GM12878 (cell line): ENCODE data around the gene WWP2. TPM values are rescaled to one million over a fixed set of nuclear protein-coding genes. Genes with fewer than 3 reads are reported as not detected.

Source experiments
- ATAC-seq: fragments of 200-7000 bp; cut with Tn5 transposase; 3 replicates; pipeline ENCODE4 v1.9.1; 2020; ENCODE audit warnings: mild to moderate bottlenecking, moderate library complexity
- BruUV-seq: library from RNA; stranded (reverse); fragments of 400-500 nt; replicated peaks from 2 replicates; lab custom pipeline; 2021; lab: Mats Ljungman, UMichigan
- CTCF ChIA-PET: fragments of 300-600 bp; sonication (Branson Sonifier 250); formaldehyde crosslinking; extraction: SDS; loops from one replicate; lab custom pipeline; 2021; ENCODE audit warnings: inconsistent platforms; lab: Yijun Ruan, JAX
- POLR2A ChIA-PET: fragments of 350-600 bp; formaldehyde crosslinking; extraction: SDS; loops from one replicate; lab custom pipeline; 2021; ENCODE audit warnings: inconsistent platforms; lab: Charles Lee
- RAD21 ChIA-PET: fragments of 300-600 bp; sonication (Branson Sonifier 250); formaldehyde crosslinking; loops from one replicate; lab custom pipeline; 2023; ENCODE audit warnings: antibody characterized with exemption; ENCODE audit not compliant: unreplicated experiment; lab: Charles Lee
- SMC1A ChIA-PET: fragments of 300-600 bp; sonication (Branson Sonifier 250); formaldehyde crosslinking; loops from one replicate; lab custom pipeline; 2023; ENCODE audit not compliant: unreplicated experiment, uncharacterized antibody; lab: Charles Lee
- DNase-seq: peaks from one replicate; pipeline ENCODE4 v3.0.0-alpha.2; 2011; ENCODE audit warnings: low read depth, low spot score
- FAIRE-seq: peaks from 3 replicates; lab custom pipeline; 2011; peaks lifted over from hg19 to GRCh38; lab: Jason Lieb, UNC
- H2AFZ ChIP-seq: 2 replicates; pipeline ENCODE4 v1.6.0; 2011; ENCODE audit warnings: low read depth, low read length, control low read depth; ENCODE audit not compliant: control insufficient read depth
- H3K27ac ChIP-seq: 2 replicates; pipeline ENCODE4 v1.5.1; 2011; ENCODE audit warnings: control low read depth; ENCODE audit not compliant: control insufficient read depth, insufficient read depth
- H3K27me3 ChIP-seq, 2 experiments: replicated peaks in 1 of 2; 2 replicates each; pipeline versions ENCODE4 v1.6.0 to v1.6.1; 2011; ENCODE audit warnings: low read length in 1 of 2; ENCODE audit not compliant: control insufficient read depth in 2 of 2, insufficient read depth in 2 of 2
- H3K36me3 ChIP-seq, 2 experiments: 2 replicates each; pipeline ENCODE4 v1.5.1; 2011; ENCODE audit warnings: low read length in 1 of 2; ENCODE audit not compliant: control insufficient read depth in 2 of 2, insufficient read depth in 2 of 2
- H3K4me1 ChIP-seq: 2 replicates; pipeline ENCODE4 v1.6.1; 2011; ENCODE audit warnings: mild to moderate bottlenecking, low read length, moderate library complexity, mixed read lengths; ENCODE audit not compliant: control insufficient read depth, insufficient read depth
- H3K4me2 ChIP-seq: 2 replicates; pipeline ENCODE4 v1.6.0; 2011; ENCODE audit warnings: control low read depth; ENCODE audit not compliant: control insufficient read depth, insufficient read depth
- H3K4me3 ChIP-seq: fragments of 200-600 bp; sonication (generic); 2 replicates; pipeline ENCODE4 v1.5.1; 2016
- H3K79me2 ChIP-seq: 2 replicates; pipeline ENCODE4 v1.6.0; 2011; ENCODE audit warnings: low read length; ENCODE audit not compliant: control insufficient read depth, insufficient read depth
- H3K9ac ChIP-seq: 2 replicates; pipeline ENCODE4 v1.8.0; 2011; ENCODE audit warnings: low read length, control low read depth, mixed read lengths; ENCODE audit not compliant: control insufficient read depth, insufficient read depth
- H3K9me3 ChIP-seq: replicated peaks from 3 replicates; pipeline ENCODE4 v1.5.1; 2011; ENCODE audit warnings: mild to moderate bottlenecking, low read length; ENCODE audit not compliant: control insufficient read depth, insufficient read depth
- H4K20me1 ChIP-seq: 2 replicates; pipeline ENCODE4 v1.6.0; 2011; ENCODE audit not compliant: control insufficient read depth, insufficient read depth
- ESRRA ChIP-seq: IDR thresholded peaks from 2 replicates; pipeline ENCODE4 v1.6.1; 2012; ENCODE audit warnings: mild to moderate bottlenecking, low read length, improper control_type of control experiment
- STAT1 ChIP-seq: fragments of 450-650 bp; conservative IDR thresholded peaks from 2 replicates; pipeline ENCODE4 v1.6.1; 2014; ENCODE audit warnings: antibody characterized with exemption, mild to moderate bottlenecking
- ZNF24 ChIP-seq: fragments of 450-650 bp; IDR thresholded peaks from 2 replicates; pipeline ENCODE4 v1.6.1; 2017; ENCODE audit warnings: antibody characterized with exemption, mild to moderate bottlenecking
- WGBS: methylation state at CpG from one replicate; pipeline ENCODE4 v1.1.6; 2016; ENCODE audit warnings: low lambda C conversion rate; ENCODE audit not compliant: insufficient replicate concordance, insufficient coverage; ENCODE audit errors: missing lambda C conversion rate; 5-methylcytosine and 5-hydroxymethylcytosine counted together
- in situ Hi-C: fragments of 300-500 bp; cut with MboI; formaldehyde crosslinking; loops from 9 replicates; pipeline ENCODE4 v1.14.3; 2018; ENCODE audit warnings: mixed read lengths
- intact Hi-C: fragments of 100-400 bp; cut with micrococcal nuclease; formaldehyde crosslinking; loops from one replicate; pipeline ENCODE4 v1.14.2; 2022; ENCODE audit not compliant: unreplicated experiment
- polyA plus RNA-seq, 11 experiments: library from polyadenylated mRNA; depleted of rRNA in 4 of 11; unstranded in 6 of 11; stranded (reverse) in 5 of 11; fragments of >200 nt; fragmentation: Nextera tagmentation in 4 of 11; fragmentation: Illumina TruSeq in 1 of 11; extraction: Ambion mirVana in 4 of 11; extraction: Trizol in 1 of 11; gene quantifications; 1 replicate in 1 of 11; 2 replicates in 10 of 11; pipeline versions ENCODE4 v1.2.1 to v1.2.3, GENCODE V29; 2011 to 2016; ENCODE audit warnings: inconsistent platforms in 2 of 11, missing spikeins in 2 of 11, low read depth in 1 of 11
- total RNA-seq, 4 experiments: library from RNA; depleted of rRNA in 3 of 4; stranded (reverse); fragments of >200 nt in 3 of 4; fragmentation: Illumina TruSeq in 1 of 4; extraction: Trizol in 1 of 4; gene quantifications; 2 replicates each; pipeline versions ENCODE4 v1.2.1 to v1.2.3, GENCODE V29; 2013 to 2021
- TF ChIP-seq, protein P1 (sequence below): fragments of 150-350 bp; IDR thresholded peaks from 2 replicates; pipeline ENCODE4 v1.6.1; 2016; ENCODE audit warnings: low read depth, low read length
- TF ChIP-seq, protein P2 (sequence below): fragments of 450-650 bp; IDR thresholded peaks from 2 replicates; pipeline ENCODE4 v1.6.1; 2018; ENCODE audit warnings: mild to moderate bottlenecking, low read depth, moderate library complexity; ENCODE audit not compliant: partially characterized antibody
- TF ChIP-seq, protein P3 (sequence below): fragments of 450-650 bp; IDR thresholded peaks from 2 replicates; pipeline ENCODE4 v1.6.1; 2017; ENCODE audit warnings: mild to moderate bottlenecking, moderate library complexity

WWP2 gene
- total and polyA plus RNA-seq, 10 of the 15 experiments (the other 5 are each of a cell fraction or from before 2014, with no cell fraction given): 2.8 to 47.0 (median 23.8) TPM

DNA sequence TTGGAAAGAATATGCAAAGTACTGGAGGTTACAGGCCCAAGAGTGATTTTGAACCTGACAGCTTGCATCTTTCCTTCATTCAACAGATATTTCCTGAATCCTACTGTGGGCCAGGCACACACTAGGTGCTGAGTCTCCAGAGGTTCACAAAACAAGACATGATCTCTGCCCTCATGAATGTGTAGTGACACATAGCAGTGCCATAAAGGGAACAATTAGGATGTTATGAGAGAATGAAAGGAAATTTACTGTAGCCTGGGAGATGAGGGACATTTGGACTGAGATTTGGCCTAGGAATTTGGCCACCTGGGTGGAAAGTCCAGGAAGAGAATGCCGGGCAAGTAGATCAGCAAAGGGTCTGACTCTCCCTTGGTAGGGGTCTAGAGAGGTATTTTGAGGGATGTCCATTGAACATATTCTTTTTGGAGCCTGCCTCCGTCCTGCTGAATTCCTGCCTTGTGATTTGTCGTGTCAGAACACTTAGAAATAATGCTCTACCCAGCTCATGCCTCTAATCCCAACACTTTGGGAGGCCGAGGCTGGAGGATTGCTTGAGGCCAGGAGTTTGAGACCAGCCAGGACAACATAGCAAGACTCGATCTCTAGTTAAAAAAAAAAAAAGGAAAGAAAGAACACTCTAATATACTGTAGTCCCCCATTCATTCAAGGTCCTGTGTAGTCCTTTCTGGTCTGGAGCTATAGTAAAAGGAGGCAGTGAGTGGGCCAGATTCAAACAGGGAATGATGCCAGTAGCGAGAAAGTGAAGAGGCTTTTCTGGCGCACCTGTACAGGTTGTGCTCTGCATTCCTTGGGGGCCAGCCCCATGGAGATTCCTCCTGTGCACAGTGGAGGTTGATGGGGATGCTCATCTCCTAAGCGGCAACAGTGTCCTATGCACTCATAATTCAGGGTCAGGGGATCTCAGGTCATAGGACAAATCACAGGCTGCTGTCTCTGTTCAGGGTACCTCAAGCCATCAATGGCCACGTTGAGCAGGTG lies 98.4 kb downstream of the WWP2 start (continued):
- TF ChIP-seq STAT1 (no peak), ZNF24 (no peak)

DNA sequence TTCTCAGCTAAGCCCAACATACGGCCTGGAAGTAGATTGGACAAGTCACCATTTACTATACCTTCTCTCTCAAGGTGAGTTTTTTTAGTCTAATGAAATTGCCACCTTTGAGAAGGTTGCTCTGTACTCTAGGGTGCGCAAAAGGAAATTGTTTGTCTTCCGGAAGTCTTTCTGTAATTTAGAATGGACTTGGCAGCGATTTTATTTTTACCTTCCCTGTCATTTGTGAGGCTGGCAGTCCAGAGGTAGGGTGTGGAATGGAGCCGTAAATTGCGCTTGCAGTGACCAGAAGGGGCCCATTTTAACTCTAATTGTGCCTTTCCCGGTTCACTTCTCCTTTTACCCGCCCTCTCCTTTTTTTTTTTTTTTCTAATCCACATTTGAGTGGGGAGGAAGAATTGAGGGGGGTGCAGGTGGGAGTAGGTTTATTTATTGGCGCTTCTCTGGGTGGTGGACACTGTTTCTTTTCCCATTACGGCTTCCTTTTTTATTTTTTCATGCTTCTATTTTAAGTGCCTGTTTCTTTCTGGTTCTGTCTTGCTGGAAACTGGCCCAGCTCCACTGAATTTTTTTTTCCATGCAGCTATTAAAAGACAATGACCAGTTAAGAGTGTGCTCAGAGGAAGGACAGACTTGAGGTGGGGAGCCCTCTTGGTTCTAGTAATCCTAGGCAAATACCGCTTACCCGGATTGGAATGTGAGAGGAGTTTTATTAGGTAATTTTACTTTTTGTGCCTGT lies 99.3 kb downstream of the WWP2 start:
- H3K9ac ChIP-seq: no peak overlapping the region
- H3K4me3 ChIP-seq: no peak overlapping the region
- in situ Hi-C loops (no loop called here), intact Hi-C loops (no loop called here)
- CTCF ChIA-PET: interaction anchor here (1.5 kb wide), 1 partner anchor 10 kb away, joined by 3 read pairs; no protein-coding TSS in a partner anchor
- DNase-seq: no peak
- no peak for FAIRE-seq
- no peaks in the 10 kb centered on the region for H3K27me3 ChIP-seq
- H2AFZ ChIP-seq: no peak overlapping the region
- no peaks in the 10 kb centered on the region for H3K4me1 ChIP-seq
- H3K9me3 ChIP-seq: no peaks in the 10 kb centered on the region
- H3K27ac ChIP-seq: no peak overlapping the region
- TF ChIP-seq, protein P1, sequence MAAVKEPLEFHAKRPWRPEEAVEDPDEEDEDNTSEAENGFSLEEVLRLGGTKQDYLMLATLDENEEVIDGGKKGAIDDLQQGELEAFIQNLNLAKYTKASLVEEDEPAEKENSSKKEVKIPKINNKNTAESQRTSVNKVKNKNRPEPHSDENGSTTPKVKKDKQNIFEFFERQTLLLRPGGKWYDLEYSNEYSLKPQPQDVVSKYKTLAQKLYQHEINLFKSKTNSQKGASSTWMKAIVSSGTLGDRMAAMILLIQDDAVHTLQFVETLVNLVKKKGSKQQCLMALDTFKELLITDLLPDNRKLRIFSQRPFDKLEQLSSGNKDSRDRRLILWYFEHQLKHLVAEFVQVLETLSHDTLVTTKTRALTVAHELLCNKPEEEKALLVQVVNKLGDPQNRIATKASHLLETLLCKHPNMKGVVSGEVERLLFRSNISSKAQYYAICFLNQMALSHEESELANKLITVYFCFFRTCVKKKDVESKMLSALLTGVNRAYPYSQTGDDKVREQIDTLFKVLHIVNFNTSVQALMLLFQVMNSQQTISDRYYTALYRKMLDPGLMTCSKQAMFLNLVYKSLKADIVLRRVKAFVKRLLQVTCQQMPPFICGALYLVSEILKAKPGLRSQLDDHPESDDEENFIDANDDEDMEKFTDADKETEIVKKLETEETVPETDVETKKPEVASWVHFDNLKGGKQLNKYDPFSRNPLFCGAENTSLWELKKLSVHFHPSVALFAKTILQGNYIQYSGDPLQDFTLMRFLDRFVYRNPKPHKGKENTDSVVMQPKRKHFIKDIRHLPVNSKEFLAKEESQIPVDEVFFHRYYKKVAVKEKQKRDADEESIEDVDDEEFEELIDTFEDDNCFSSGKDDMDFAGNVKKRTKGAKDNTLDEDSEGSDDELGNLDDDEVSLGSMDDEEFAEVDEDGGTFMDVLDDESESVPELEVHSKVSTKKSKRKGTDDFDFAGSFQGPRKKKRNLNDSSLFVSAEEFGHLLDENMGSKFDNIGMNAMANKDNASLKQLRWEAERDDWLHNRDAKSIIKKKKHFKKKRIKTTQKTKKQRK: no peak
- TF ChIP-seq, protein P2, sequence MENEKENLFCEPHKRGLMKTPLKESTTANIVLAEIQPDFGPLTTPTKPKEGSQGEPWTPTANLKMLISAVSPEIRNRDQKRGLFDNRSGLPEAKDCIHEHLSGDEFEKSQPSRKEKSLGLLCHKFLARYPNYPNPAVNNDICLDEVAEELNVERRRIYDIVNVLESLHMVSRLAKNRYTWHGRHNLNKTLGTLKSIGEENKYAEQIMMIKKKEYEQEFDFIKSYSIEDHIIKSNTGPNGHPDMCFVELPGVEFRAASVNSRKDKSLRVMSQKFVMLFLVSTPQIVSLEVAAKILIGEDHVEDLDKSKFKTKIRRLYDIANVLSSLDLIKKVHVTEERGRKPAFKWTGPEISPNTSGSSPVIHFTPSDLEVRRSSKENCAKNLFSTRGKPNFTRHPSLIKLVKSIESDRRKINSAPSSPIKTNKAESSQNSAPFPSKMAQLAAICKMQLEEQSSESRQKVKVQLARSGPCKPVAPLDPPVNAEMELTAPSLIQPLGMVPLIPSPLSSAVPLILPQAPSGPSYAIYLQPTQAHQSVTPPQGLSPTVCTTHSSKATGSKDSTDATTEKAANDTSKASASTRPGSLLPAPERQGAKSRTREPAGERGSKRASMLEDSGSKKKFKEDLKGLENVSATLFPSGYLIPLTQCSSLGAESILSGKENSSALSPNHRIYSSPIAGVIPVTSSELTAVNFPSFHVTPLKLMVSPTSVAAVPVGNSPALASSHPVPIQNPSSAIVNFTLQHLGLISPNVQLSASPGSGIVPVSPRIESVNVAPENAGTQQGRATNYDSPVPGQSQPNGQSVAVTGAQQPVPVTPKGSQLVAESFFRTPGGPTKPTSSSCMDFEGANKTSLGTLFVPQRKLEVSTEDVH: no peak
- no peak for TF ChIP-seq ESRRA
- TF ChIP-seq, protein P3, sequence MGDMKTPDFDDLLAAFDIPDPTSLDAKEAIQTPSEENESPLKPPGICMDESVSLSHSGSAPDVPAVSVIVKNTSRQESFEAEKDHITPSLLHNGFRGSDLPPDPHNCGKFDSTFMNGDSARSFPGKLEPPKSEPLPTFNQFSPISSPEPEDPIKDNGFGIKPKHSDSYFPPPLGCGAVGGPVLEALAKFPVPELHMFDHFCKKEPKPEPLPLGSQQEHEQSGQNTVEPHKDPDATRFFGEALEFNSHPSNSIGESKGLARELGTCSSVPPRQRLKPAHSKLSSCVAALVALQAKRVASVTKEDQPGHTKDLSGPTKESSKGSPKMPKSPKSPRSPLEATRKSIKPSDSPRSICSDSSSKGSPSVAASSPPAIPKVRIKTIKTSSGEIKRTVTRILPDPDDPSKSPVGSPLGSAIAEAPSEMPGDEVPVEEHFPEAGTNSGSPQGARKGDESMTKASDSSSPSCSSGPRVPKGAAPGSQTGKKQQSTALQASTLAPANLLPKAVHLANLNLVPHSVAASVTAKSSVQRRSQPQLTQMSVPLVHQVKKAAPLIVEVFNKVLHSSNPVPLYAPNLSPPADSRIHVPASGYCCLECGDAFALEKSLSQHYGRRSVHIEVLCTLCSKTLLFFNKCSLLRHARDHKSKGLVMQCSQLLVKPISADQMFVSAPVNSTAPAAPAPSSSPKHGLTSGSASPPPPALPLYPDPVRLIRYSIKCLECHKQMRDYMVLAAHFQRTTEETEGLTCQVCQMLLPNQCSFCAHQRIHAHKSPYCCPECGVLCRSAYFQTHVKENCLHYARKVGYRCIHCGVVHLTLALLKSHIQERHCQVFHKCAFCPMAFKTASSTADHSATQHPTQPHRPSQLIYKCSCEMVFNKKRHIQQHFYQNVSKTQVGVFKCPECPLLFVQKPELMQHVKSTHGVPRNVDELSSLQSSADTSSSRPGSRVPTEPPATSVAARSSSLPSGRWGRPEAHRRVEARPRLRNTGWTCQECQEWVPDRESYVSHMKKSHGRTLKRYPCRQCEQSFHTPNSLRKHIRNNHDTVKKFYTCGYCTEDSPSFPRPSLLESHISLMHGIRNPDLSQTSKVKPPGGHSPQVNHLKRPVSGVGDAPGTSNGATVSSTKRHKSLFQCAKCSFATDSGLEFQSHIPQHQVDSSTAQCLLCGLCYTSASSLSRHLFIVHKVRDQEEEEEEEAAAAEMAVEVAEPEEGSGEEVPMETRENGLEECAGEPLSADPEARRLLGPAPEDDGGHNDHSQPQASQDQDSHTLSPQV: no peak
- RAD21 ChIA-PET: no interaction called here
- H3K79me2 ChIP-seq: no peaks in the 10 kb centered on the region
- POLR2A ChIA-PET: no interaction called here
- H4K20me1 ChIP-seq: no peaks in the 10 kb centered on the region
- BruUV-seq: no TSS peak
- WGBS: 93% methylated on average over 8 of the region's 12 CpGs
- no peak overlapping the region for H3K4me2 ChIP-seq
- ATAC-seq: no peak
- H3K36me3 ChIP-seq: no peaks in the 10 kb centered on the region; a peak in 1 of 4 replicates
- SMC1A ChIA-PET: no interaction called here
